NAMALWA (cell line): ENCODE results near the gene SHB.
"Not testable (repeated sequence)": the region's sequence is repeated elsewhere in the genome, so short reads cannot be mapped to it uniquely, and the experiment has no call there.

Experiments used
- DNase-seq: peaks from one replicate; pipeline ENCODE4 v3.0.0-alpha.2; 2015; ENCODE audit warnings: low spot score

The SHB gene

GRCh38 chr9:37902796-37903646 lies 166.0 kb downstream of the SHB start:
- DNase-seq = peak; percentile 61

- no peak for DNase-seq
Measured at GRCh38 chr9:37902131-37902530, 166.9 kb downstream of the SHB start.

GRCh38 chr9:37899041-37899440 lies 170.0 kb downstream of the SHB start:
- DNase-seq = no peak

DNA sequence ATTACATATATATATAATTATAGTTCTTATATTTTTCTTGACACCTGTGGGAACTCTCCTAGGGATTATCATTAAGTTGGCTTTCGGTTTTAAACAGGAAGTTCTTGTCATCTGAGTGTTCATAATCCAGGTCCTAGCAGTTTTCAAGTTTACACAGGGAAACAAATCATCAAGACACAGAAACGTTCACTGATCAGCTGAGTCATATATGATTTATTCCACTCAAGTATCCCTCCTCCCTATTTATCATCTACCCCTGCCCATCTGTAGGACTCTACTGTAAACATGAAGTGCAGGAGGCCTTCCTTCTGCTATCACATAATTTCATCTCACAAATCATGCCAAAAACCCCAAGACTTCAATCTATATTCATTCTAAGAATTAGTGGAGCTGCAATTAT lies 171.4 kb downstream of the SHB start:
- no peak for DNase-seq

- no peak for DNase-seq
Measured at GRCh38 chr9:37892063-37892462, 177.0 kb downstream of the SHB start.

DNA sequence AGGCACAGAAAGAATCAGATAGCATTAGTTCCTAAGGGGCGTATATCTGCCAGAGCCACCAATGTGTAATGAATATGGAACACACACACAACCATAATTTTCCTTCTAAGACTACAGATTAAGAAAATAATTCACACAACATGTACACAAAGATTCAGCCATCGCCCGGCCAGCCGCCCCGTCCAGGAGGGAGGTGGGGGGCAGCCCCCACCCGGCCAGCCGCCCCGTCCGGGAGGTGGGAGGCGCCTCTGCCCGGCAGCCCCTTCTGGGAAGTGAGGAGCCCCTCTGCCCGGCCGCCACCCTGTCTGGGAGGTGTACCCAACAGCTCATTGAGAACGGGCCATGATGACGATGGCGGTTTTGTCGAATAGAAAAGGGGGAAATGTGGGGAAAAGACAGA lies 178.0 kb downstream of the SHB start:
- not testable (repeated sequence) for DNase-seq

DNA sequence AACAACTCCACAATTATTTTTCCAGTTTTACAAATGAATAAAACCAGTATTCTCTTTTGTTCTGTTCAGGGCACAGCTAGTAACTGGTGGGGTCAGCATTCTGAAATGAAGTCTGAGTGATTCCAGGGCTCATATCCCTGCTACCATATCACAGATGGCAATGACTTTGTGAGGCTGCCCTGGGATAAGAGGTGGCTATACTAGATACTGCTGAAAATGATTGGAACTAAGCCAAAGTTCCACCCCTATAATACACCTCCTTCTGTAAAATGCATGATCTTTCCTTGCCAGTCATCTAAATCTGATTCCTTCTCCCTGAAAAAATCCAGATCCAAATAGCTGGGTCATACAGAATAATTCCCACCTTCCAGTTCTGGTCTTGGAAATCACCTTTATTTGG lies 179.5 kb downstream of the SHB start:
- DNase-seq = no peak

DNA sequence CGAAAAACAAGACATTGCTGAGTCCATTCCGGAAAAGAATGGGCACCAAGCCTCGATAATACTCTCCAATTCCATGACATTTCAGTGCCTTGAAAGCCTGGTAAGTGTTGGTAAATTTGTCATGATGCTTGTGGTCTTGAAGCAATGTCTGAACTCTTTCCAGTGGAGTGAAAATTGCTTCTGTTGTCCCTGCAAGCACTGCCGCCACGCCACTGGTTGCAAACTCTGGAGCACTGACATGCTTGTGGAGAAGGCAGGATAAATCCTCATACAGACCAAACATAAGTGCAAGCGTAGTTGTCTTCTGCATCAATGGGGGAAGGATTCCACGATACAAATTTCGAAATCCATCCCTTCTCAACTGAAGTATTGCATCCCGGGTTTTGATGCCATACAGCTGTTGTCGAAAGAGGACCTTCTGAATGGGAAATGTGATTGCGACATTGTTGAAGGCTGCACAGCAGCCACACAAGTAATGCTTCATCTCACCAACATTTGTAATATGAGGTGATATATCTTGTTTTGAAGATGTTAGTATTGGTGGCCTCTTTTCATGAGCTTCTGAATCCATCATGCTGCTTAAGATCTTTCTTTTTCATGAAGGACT lies 180.9 kb downstream of the SHB start:
- DNase-seq = not testable (repeated sequence)

GRCh38 chr9:37880916-37881479 lies 188.0 kb downstream of the SHB start:
- no peak for DNase-seq

GRCh38 chr9:37876376-37876775 lies 192.7 kb downstream of the SHB start:
- DNase-seq = no peak

GRCh38 chr9:37873955-37874354 lies 195.1 kb downstream of the SHB start:
- no peak for DNase-seq

DNA sequence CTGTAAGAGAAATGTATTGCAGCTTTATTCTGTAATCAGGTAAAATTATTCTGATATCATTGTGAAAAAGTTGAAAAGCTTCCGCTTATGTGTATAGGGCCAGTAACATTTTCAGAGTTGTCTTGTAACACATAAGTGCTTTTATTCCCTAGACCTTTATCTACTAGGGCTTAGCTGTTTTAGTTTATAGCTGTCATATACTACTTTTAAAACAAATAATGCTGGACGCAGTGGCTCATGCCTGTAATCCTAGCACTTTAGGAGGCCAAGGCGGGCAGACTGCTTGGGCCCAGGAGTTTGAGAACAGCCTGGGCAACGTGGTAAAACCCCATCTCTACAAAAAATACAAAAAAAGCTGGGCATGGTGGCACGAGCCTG lies 198.2 kb downstream of the SHB start:
- no peak for DNase-seq

- no peak for DNase-seq
Measured at GRCh38 chr9:37870081-37870798, 198.8 kb downstream of the SHB start.
